ENCODE data around the gene ITGA11. TPM values are rescaled to one million over a fixed set of nuclear protein-coding genes. Genes with fewer than 3 reads are reported as not detected.

Gene ITGA11
- total and polyA plus RNA-seq, 2 donors (not counting 1 experiment from before 2014, with no cell fraction given) = not detected

DNA sequence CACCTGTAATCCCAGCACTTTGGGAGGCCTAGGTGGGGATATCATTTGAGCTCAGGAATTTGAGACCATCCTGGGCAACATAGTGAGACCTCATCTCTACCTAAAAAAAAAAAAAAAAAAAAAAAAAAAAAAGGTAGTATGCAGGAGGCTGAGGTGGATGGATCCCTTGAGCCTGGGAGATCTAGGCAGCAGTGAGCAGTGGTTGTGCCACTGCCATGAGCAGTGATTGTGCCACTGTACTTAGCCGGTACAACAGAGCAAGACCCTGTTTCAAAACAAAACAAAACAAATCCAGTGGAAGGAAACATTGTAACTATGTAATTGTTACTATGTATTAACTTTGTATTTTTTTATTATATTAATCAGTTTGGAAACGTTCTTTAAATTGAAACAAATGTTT is 148.6 kb downstream of the ITGA11 start:
- WGBS (ENCODE audit: insufficient coverage) = no CpG with 5 or more reads among the region's 2 CpGs
- peaks cover 30 to 34% of the 10 kb centered on the region in 2 donors for H3K4me1 ChIP-seq (ENCODE audit: control insufficient read depth in 2 of 2, insufficient read depth in 2 of 2, low read length in 2 of 2)
- ATAC-seq (ENCODE audit: low read depth) (no peak), DNase-seq (no peak)
- no peak overlapping the region for H2AFZ ChIP-seq (ENCODE audit: insufficient read depth, low read depth, low read length, poor library complexity, severe bottlenecking)
- H3K4me2 ChIP-seq (replicated peaks; ENCODE audit: low read depth, low read length, poor library complexity, severe bottlenecking) = no peak overlapping the region
- Mint-ChIP-seq H3K27me3 (no peaks in the 10 kb centered on the region), H3K27ac (no peak overlapping the region), H3K4me1 (peaks cover 70% of the 10 kb centered on the region), H3K4me3 (no peak overlapping the region), H3K9me3 (ENCODE audit: insufficient read depth) (no peaks in the 10 kb centered on the region)
- no peak overlapping the region for H3K4me3 ChIP-seq (ENCODE audit: control extremely low read depth in 1 of 5, extremely low read depth in 1 of 5, insufficient read depth in 1 of 5, low read depth in 2 of 5, low read length in 4 of 5)
- H3K79me2 ChIP-seq (ENCODE audit: control insufficient read depth, insufficient read depth, low read length) = peaks cover 99% of the 10 kb centered on the region
- H3K27ac ChIP-seq (ENCODE audit: low read length in 2 of 2) = no peak overlapping the region
- intact Hi-C loops (cut with micrococcal nuclease) = no loop called here
- no peaks in the 10 kb centered on the region for H3K27me3 ChIP-seq (replicated peaks in 1 of 4; ENCODE audit: control extremely low read depth in 1 of 4, control insufficient read depth in 3 of 4, insufficient read depth in 4 of 4, low read length in 3 of 4)
- peaks cover 78% of the 10 kb centered on the region for H4K20me1 ChIP-seq (ENCODE audit: control insufficient read depth, insufficient read depth, low read length, poor library complexity, severe bottlenecking)
- no peak overlapping the region for H3K9ac ChIP-seq (ENCODE audit: low read length)
- peaks cover 0 to 13% of the 10 kb centered on the region in 2 experiments for H3K36me3 ChIP-seq (replicated peaks in 1 of 2; ENCODE audit: control extremely low read depth in 1 of 2, control insufficient read depth in 1 of 2, extremely low read depth in 1 of 2, insufficient read depth in 2 of 2, low read length in 1 of 2)
- H3K9me3 ChIP-seq (ENCODE audit: control extremely low read depth in 1 of 3, control insufficient read depth in 2 of 3, insufficient read depth in 1 of 3, low read length in 2 of 3) = no peaks in the 10 kb centered on the region
- ChIA-PET POLR2A (no interaction called here), CTCF (no interaction called here)
- no peak for TF ChIP-seq EZH2 (IDR thresholded peaks at IDR 0.05; ENCODE audit: borderline replicate concordance, insufficient read depth, low read depth, low read length, poor library complexity, severe bottlenecking)
- TF ChIP-seq CTCF (IDR thresholded peaks at IDR 0.05) = no peak

- DNase-seq (no peak), ATAC-seq (ENCODE audit: low read depth) (no peak)
- Mint-ChIP-seq H3K4me3 (no peak overlapping the region), H3K27ac (no peak overlapping the region), H3K9me3 (ENCODE audit: insufficient read depth) (no peaks in the 10 kb centered on the region), H3K27me3 (no peaks in the 10 kb centered on the region), H3K4me1 (peaks cover 69% of the 10 kb centered on the region)
- H3K36me3 ChIP-seq (replicated peaks in 1 of 2; ENCODE audit: control extremely low read depth in 1 of 2, control insufficient read depth in 1 of 2, extremely low read depth in 1 of 2, insufficient read depth in 2 of 2, low read length in 1 of 2) = peaks cover 0 to 11% of the 10 kb centered on the region in 2 experiments
- H3K79me2 ChIP-seq (ENCODE audit: control insufficient read depth, insufficient read depth, low read length) = peaks cover 79% of the 10 kb centered on the region
- H3K27me3 ChIP-seq (replicated peaks in 1 of 4; ENCODE audit: control extremely low read depth in 1 of 4, control insufficient read depth in 3 of 4, insufficient read depth in 4 of 4, low read length in 3 of 4) = no peaks in the 10 kb centered on the region
- H4K20me1 ChIP-seq (ENCODE audit: control insufficient read depth, insufficient read depth, low read length, poor library complexity, severe bottlenecking) = peaks cover 57% of the 10 kb centered on the region
- intact Hi-C loops (cut with micrococcal nuclease) = no loop called here
- H3K9me3 ChIP-seq (ENCODE audit: control extremely low read depth in 1 of 3, control insufficient read depth in 2 of 3, insufficient read depth in 1 of 3, low read length in 2 of 3) = no peaks in the 10 kb centered on the region
- CTCF ChIA-PET = interaction anchor here (0.7 to 2.6 kb wide), 4 partner anchors 10 to 1672 kb away, joined by 3 to 14 read pairs (median 5); no protein-coding TSS in a partner anchor
- no CpG with 5 or more reads among the region's 1 CpG for WGBS (ENCODE audit: insufficient coverage)
- no peak overlapping the region for H2AFZ ChIP-seq (ENCODE audit: insufficient read depth, low read depth, low read length, poor library complexity, severe bottlenecking)
- POLR2A ChIA-PET = no interaction called here
- H3K27ac ChIP-seq (ENCODE audit: low read length in 2 of 2) = no peak overlapping the region
- peaks cover 40% of the 10 kb centered on the region in 2 donors for H3K4me1 ChIP-seq (ENCODE audit: control insufficient read depth in 2 of 2, insufficient read depth in 2 of 2, low read length in 2 of 2)
- TF ChIP-seq EZH2 (IDR thresholded peaks at IDR 0.05; ENCODE audit: borderline replicate concordance, insufficient read depth, low read depth, low read length, poor library complexity, severe bottlenecking) (no peak), CTCF (IDR thresholded peaks at IDR 0.05) (no peak)
- peak overlapping the region; percentile 4 for H3K9ac ChIP-seq (ENCODE audit: low read length)
- H3K4me2 ChIP-seq (replicated peaks; ENCODE audit: low read depth, low read length, poor library complexity, severe bottlenecking) = peak overlapping the region; percentile 95
- H3K4me3 ChIP-seq (ENCODE audit: control extremely low read depth in 1 of 5, extremely low read depth in 1 of 5, insufficient read depth in 1 of 5, low read depth in 2 of 5, low read length in 4 of 5) = no peak overlapping the region
Observed at GRCh38 chr15:68281008-68281407, 151.0 kb downstream of the ITGA11 start.
